ENCODE measurements around the gene TTLL11. TPM values are rescaled to one million over a fixed set of nuclear protein-coding genes. Genes with fewer than 3 reads are reported as not detected.

Gene TTLL11, protein sequence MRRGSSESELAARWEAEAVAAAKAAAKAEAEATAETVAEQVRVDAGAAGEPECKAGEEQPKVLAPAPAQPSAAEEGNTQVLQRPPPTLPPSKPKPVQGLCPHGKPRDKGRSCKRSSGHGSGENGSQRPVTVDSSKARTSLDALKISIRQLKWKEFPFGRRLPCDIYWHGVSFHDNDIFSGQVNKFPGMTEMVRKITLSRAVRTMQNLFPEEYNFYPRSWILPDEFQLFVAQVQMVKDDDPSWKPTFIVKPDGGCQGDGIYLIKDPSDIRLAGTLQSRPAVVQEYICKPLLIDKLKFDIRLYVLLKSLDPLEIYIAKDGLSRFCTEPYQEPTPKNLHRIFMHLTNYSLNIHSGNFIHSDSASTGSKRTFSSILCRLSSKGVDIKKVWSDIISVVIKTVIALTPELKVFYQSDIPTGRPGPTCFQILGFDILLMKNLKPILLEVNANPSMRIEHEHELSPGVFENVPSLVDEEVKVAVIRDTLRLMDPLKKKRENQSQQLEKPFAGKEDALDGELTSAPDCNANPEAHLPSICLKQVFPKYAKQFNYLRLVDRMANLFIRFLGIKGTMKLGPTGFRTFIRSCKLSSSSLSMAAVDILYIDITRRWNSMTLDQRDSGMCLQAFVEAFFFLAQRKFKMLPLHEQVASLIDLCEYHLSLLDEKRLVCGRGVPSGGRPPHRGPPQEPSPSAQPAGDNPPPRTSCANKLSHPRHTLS
- total RNA-seq (1 to 10 TPM; 2.9 to 4.4 TPM), polyA plus RNA-seq (1 to 10 TPM; 1.4 to 4.5 TPM)

DNA sequence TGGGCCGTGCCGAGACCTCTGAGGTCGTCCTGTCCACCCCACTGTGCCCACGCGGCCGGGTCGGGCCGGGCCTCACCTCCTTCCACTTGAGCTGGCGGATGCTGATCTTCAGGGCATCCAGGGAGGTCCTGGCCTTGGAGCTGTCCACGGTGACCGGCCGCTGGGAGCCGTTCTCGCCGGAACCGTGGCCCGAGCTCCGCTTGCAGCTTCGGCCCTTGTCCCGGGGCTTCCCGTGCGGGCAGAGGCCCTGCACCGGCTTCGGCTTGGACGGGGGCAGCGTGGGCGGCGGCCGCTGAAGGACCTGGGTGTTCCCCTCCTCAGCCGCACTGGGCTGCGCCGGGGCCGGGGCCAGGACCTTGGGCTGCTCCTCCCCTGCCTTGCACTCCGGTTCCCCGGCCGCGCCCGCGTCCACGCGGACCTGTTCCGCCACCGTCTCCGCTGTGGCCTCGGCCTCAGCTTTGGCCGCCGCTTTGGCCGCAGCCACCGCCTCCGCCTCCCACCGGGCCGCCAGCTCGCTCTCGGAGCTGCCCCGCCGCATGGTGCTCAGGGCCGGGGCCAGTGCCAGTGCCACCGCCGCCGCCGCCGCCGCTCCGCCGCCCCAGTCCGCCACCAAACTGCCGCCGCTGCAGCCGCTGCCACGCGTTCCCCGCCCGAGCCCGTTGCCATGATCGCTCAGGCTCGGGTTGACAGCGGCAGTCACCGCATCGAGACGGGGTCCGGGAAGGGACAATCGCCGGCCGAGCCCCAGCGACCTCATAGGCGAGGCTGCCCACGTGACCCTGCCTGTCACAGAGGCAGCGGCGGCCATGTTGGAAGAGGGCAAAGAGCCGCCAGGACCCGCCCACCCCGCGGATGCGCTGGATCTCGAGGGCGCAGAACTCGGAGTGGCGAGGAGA, at the start of gene TTLL11:
TTLL11 (minus strand) TSS at position 698 of the 896 bp plus-strand sequence; CDS start at position 538, 160 bp downstream.
- H3K27ac ChIP-seq (ENCODE audit: low read depth in 1 of 2, low read length in 2 of 2): peak within 1 kb of the TSS; percentile 77 to 82
- H3K36me3 ChIP-seq (ENCODE audit: control insufficient read depth in 4 of 4, insufficient read depth in 3 of 4, low read depth in 1 of 4, low read length in 3 of 4): no peaks in the 10 kb centered on the region
- peak within 1 kb of the TSS; percentile 83 to 96 (median 85) for H3K4me3 ChIP-seq (ENCODE audit: low read depth in 1 of 3, low read length in 3 of 3)
- TF ChIP-seq NR2F2 (IDR thresholded peaks at IDR 0.05) (peak; percentile 71), RXRA (IDR thresholded peaks at IDR 0.05) (peak; percentile 46 to 70), RAD21 (IDR thresholded peaks at IDR 0.05) (no peak), SP1 (IDR thresholded peaks at IDR 0.05) (peak; percentile 73), GABPA (IDR thresholded peaks at IDR 0.05 in 1 of 2, conservative IDR thresholded peaks at IDR 0.05 in 1 of 2) (no peak), YY1 (IDR thresholded peaks at IDR 0.05) (peak; percentile 100), JUND (IDR thresholded peaks at IDR 0.05) (no peak), FOXA2 (IDR thresholded peaks at IDR 0.05) (no peak), TAF1 (conservative IDR thresholded peaks at IDR 0.05) (no peak), EGR1 (IDR thresholded peaks at IDR 0.05; ENCODE audit: low read depth in 2 of 2) (no peak), HNF4A (conservative IDR thresholded peaks at IDR 0.05) (peak in 1 of 2 donors; percentile 20), FOXA1 (IDR thresholded peaks at IDR 0.05) (no peak), HNF4G (IDR thresholded peaks at IDR 0.05) (no peak)
- TF ChIP-seq, protein P1, sequence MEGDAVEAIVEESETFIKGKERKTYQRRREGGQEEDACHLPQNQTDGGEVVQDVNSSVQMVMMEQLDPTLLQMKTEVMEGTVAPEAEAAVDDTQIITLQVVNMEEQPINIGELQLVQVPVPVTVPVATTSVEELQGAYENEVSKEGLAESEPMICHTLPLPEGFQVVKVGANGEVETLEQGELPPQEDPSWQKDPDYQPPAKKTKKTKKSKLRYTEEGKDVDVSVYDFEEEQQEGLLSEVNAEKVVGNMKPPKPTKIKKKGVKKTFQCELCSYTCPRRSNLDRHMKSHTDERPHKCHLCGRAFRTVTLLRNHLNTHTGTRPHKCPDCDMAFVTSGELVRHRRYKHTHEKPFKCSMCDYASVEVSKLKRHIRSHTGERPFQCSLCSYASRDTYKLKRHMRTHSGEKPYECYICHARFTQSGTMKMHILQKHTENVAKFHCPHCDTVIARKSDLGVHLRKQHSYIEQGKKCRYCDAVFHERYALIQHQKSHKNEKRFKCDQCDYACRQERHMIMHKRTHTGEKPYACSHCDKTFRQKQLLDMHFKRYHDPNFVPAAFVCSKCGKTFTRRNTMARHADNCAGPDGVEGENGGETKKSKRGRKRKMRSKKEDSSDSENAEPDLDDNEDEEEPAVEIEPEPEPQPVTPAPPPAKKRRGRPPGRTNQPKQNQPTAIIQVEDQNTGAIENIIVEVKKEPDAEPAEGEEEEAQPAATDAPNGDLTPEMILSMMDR (IDR thresholded peaks at IDR 0.05; ENCODE audit: low read depth, low read length, missing input control): no peak
- TF ChIP-seq, protein P2, sequence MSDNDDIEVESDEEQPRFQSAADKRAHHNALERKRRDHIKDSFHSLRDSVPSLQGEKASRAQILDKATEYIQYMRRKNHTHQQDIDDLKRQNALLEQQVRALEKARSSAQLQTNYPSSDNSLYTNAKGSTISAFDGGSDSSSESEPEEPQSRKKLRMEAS (IDR thresholded peaks at IDR 0.05): peak; percentile 49
- TF ChIP-seq, protein P3, sequence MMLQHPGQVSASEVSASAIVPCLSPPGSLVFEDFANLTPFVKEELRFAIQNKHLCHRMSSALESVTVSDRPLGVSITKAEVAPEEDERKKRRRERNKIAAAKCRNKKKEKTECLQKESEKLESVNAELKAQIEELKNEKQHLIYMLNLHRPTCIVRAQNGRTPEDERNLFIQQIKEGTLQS (IDR thresholded peaks at IDR 0.05): no peak
- TF ChIP-seq, protein P4, sequence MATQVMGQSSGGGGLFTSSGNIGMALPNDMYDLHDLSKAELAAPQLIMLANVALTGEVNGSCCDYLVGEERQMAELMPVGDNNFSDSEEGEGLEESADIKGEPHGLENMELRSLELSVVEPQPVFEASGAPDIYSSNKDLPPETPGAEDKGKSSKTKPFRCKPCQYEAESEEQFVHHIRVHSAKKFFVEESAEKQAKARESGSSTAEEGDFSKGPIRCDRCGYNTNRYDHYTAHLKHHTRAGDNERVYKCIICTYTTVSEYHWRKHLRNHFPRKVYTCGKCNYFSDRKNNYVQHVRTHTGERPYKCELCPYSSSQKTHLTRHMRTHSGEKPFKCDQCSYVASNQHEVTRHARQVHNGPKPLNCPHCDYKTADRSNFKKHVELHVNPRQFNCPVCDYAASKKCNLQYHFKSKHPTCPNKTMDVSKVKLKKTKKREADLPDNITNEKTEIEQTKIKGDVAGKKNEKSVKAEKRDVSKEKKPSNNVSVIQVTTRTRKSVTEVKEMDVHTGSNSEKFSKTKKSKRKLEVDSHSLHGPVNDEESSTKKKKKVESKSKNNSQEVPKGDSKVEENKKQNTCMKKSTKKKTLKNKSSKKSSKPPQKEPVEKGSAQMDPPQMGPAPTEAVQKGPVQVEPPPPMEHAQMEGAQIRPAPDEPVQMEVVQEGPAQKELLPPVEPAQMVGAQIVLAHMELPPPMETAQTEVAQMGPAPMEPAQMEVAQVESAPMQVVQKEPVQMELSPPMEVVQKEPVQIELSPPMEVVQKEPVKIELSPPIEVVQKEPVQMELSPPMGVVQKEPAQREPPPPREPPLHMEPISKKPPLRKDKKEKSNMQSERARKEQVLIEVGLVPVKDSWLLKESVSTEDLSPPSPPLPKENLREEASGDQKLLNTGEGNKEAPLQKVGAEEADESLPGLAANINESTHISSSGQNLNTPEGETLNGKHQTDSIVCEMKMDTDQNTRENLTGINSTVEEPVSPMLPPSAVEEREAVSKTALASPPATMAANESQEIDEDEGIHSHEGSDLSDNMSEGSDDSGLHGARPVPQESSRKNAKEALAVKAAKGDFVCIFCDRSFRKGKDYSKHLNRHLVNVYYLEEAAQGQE (IDR thresholded peaks at IDR 0.05): peak; percentile 72
- TF ChIP-seq, protein P5, sequence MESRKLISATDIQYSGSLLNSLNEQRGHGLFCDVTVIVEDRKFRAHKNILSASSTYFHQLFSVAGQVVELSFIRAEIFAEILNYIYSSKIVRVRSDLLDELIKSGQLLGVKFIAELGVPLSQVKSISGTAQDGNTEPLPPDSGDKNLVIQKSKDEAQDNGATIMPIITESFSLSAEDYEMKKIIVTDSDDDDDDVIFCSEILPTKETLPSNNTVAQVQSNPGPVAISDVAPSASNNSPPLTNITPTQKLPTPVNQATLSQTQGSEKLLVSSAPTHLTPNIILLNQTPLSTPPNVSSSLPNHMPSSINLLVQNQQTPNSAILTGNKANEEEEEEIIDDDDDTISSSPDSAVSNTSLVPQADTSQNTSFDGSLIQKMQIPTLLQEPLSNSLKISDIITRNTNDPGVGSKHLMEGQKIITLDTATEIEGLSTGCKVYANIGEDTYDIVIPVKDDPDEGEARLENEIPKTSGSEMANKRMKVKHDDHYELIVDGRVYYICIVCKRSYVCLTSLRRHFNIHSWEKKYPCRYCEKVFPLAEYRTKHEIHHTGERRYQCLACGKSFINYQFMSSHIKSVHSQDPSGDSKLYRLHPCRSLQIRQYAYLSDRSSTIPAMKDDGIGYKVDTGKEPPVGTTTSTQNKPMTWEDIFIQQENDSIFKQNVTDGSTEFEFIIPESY (IDR thresholded peaks at IDR 0.05): peak; percentile 79
- H3K9me3 ChIP-seq (ENCODE audit: control insufficient read depth in 4 of 4, low read length in 3 of 4): no peaks in the 10 kb centered on the region
- peak; percentile 95 for DNase-seq (ENCODE audit: low spot score)
- peak within 1 kb of the TSS; percentile 58 to 71 for H3K9ac ChIP-seq (ENCODE audit: low read depth in 1 of 2, low read length in 2 of 2)
- H3K27me3 ChIP-seq (ENCODE audit: control insufficient read depth in 4 of 4, insufficient read depth in 4 of 4, low read length in 3 of 4): no peaks in the 10 kb centered on the region
- WGBS: under 1% methylated on average over 98 of the region's 98 CpGs
- H3K4me1 ChIP-seq (ENCODE audit: control insufficient read depth in 4 of 4, insufficient read depth in 4 of 4, low read length in 3 of 4): peaks cover 7 to 44% (median 31%) of the 10 kb centered on the region in 4 donors
